IMR-90 (cell line): ENCODE results near the gene HIF1AN. TPM values are rescaled to one million over a fixed set of nuclear protein-coding genes. Genes with fewer than 3 reads are reported as not detected.

Experiments
- ATAC-seq: fragments of 200-7000 bp; cut with Tn5 transposase; 2 replicates; pipeline ENCODE4 v1.9.1; 2020; ENCODE audit warnings: low read depth, mild to moderate bottlenecking, moderate library complexity
- BruUV-seq: library from RNA; stranded (reverse); fragments of 400-500 nt; replicated peaks from 2 replicates; lab custom pipeline; 2021; lab: Mats Ljungman, UMichigan
- CTCF ChIA-PET: fragments of 300-600 bp; formaldehyde crosslinking; extraction: SDS; loops from one replicate; lab custom pipeline; 2021; ENCODE audit warnings: antibody characterized with exemption; lab: Yijun Ruan, JAX
- POLR2A ChIA-PET: fragments of 300-600 bp; sonication (Branson Sonifier 250); formaldehyde crosslinking; loops from one replicate; lab custom pipeline; 2022; ENCODE audit warnings: antibody characterized with exemption; ENCODE audit not compliant: unreplicated experiment; lab: Charles Lee
- DNase-seq: peaks from one replicate; pipeline ENCODE4 v3.0.0; 2013
- H2AFZ ChIP-seq: replicated peaks from 2 replicates; pipeline ENCODE3; 2013; ENCODE audit warnings: low read length, mild to moderate bottlenecking; ENCODE audit not compliant: poor library complexity
- H2AK5ac ChIP-seq: 2 replicates; pipeline ENCODE4 v1.6.1; 2013; ENCODE audit warnings: low read depth, low read length, inconsistent platforms
- H2AK9ac ChIP-seq: replicated peaks from 2 replicates; pipeline ENCODE3; 2013; ENCODE audit warnings: mild to moderate bottlenecking, low read depth, low read length, moderate library complexity; ENCODE audit not compliant: poor library complexity
- H2BK120ac ChIP-seq: 2 replicates; pipeline ENCODE4 v1.6.1; 2013; ENCODE audit warnings: low read depth, low read length, inconsistent platforms
- H2BK15ac ChIP-seq: 3 replicates; pipeline ENCODE4 v1.6.1; 2013; ENCODE audit warnings: low read depth, low read length, inconsistent platforms
- H2BK20ac ChIP-seq: 2 replicates; pipeline ENCODE4 v1.6.1; 2013; ENCODE audit warnings: low read depth, mild to moderate bottlenecking, inconsistent platforms, low read length, moderate library complexity
- H2BK5ac ChIP-seq: 2 replicates; pipeline ENCODE4 v1.6.1; 2013; ENCODE audit warnings: mild to moderate bottlenecking, low read depth, low read length, inconsistent platforms; ENCODE audit not compliant: poor library complexity, severe bottlenecking
- H3K14ac ChIP-seq: replicated peaks from 2 replicates; pipeline ENCODE4 v1.6.1; 2013; ENCODE audit warnings: low read depth, low read length, inconsistent platforms
- H3K18ac ChIP-seq: 2 replicates; pipeline ENCODE4 v1.6.1; 2013; ENCODE audit warnings: low read depth, low read length, control low read depth
- H3K23ac ChIP-seq: 2 replicates; pipeline ENCODE4 v1.6.1; 2013; ENCODE audit warnings: low read depth, low read length, inconsistent platforms
- H3K27ac ChIP-seq: 2 replicates; pipeline ENCODE4 v1.5.1; 2013; ENCODE audit warnings: mild to moderate bottlenecking, control low read depth, low read length; ENCODE audit not compliant: insufficient read depth
- H3K27me3 ChIP-seq: 2 replicates; pipeline ENCODE4 v1.6.1; 2013; ENCODE audit warnings: low read length; ENCODE audit not compliant: control insufficient read depth, insufficient read depth
- H3K36me3 ChIP-seq: 2 replicates; pipeline ENCODE4 v1.6.1; 2013; ENCODE audit warnings: low read length, mixed read lengths; ENCODE audit not compliant: control insufficient read depth, insufficient read depth
- H3K4ac ChIP-seq: 2 replicates; pipeline ENCODE4 v1.6.1; 2013; ENCODE audit warnings: low read depth, low read length, inconsistent platforms
- H3K4me1 ChIP-seq: 2 replicates; pipeline ENCODE4 v1.6.1; 2013; ENCODE audit warnings: low read length, mixed read lengths; ENCODE audit not compliant: control insufficient read depth, insufficient read depth
- H3K4me2 ChIP-seq: 2 replicates; pipeline ENCODE4 v1.6.1; 2013; ENCODE audit warnings: low read depth, mild to moderate bottlenecking, control low read depth, low read length, moderate library complexity
- H3K4me3 ChIP-seq: 2 replicates; pipeline ENCODE4 v1.5.1; 2013; ENCODE audit warnings: low read depth, mild to moderate bottlenecking, control low read depth, low read length, moderate library complexity; ENCODE audit not compliant: insufficient read depth
- H3K56ac ChIP-seq: 2 replicates; pipeline ENCODE4 v1.6.1; 2013; ENCODE audit warnings: low read length, inconsistent platforms; ENCODE audit not compliant: insufficient read depth; ENCODE audit errors: extremely low read depth
- H3K79me1 ChIP-seq, 2 experiments: 2 replicates each; pipeline ENCODE4 v1.6.1; 2013; ENCODE audit warnings: low read length in 2 of 2, inconsistent platforms in 1 of 2, low read depth in 1 of 2
- H3K9ac ChIP-seq: 2 replicates; pipeline ENCODE4 v1.6.1; 2013; ENCODE audit warnings: low read depth, low read length, control low read depth
- H3K9me1 ChIP-seq: 2 replicates; pipeline ENCODE4 v1.6.1; 2013; ENCODE audit warnings: low read length, inconsistent platforms; ENCODE audit not compliant: insufficient read depth
- H3K9me3 ChIP-seq: 2 replicates; pipeline ENCODE4 v1.6.1; 2013; ENCODE audit warnings: low read length; ENCODE audit not compliant: control insufficient read depth, insufficient read depth
- H4K20me1 ChIP-seq: 2 replicates; pipeline ENCODE4 v1.6.1; 2013; ENCODE audit warnings: low read length, inconsistent platforms; ENCODE audit not compliant: insufficient read depth
- H4K5ac ChIP-seq: 2 replicates; pipeline ENCODE4 v1.6.1; 2013; ENCODE audit warnings: mild to moderate bottlenecking, low read depth, low read length, control low read depth
- H4K8ac ChIP-seq, 2 experiments: 2 replicates each; pipeline ENCODE4 v1.6.1; 2013; ENCODE audit warnings: low read depth in 2 of 2, low read length in 2 of 2, control low read depth in 1 of 2, inconsistent platforms in 1 of 2
- H4K91ac ChIP-seq: 2 replicates; pipeline ENCODE4 v1.6.1; 2013; ENCODE audit warnings: low read depth, low read length, inconsistent platforms; ENCODE audit not compliant: insufficient read depth
- MXI1 ChIP-seq: IDR thresholded peaks from 2 replicates; pipeline ENCODE4 v1.6.1; 2012; ENCODE audit warnings: low read depth, mild to moderate bottlenecking, low read length, moderate library complexity, borderline replicate concordance
- RAD21 ChIP-seq: IDR thresholded peaks from 2 replicates; pipeline ENCODE4 v1.6.1; 2012; ENCODE audit warnings: low read length, improper control_type of control experiment
- WGBS, 2 experiments: methylation state at CpG; one replicate each; pipeline versions ENCODE4 v1.1.5 to v1.1.7; 2013; ENCODE audit warnings: missing lambda C conversion rate in 2 of 2; ENCODE audit not compliant: insufficient read length in 1 of 2; ENCODE audit errors: extremely low coverage in 2 of 2; 5-methylcytosine and 5-hydroxymethylcytosine counted together
- dilution Hi-C: fragments of 300-500 bp; cut with HindIII; formaldehyde crosslinking; loops from one replicate; pipeline ENCODE4 v1.14.3; 2018; ENCODE audit warnings: low sequenced_read_pairs; ENCODE audit not compliant: unreplicated experiment
- in situ Hi-C: fragments of 300-500 bp; cut with MboI; formaldehyde crosslinking; loops from 3 replicates; pipeline ENCODE4 v1.14.3; 2019; ENCODE audit warnings: low sequenced_read_pairs, inconsistent platforms, mixed read lengths
- intact Hi-C: fragments of 100-400 bp; cut with micrococcal nuclease; formaldehyde crosslinking; loops from 2 replicates; pipeline ENCODE4 v1.10.0; 2022
- polyA plus RNA-seq, 3 experiments: library from polyadenylated mRNA; depleted of rRNA; stranded (reverse); fragments of >200 nt; gene quantifications; 2 replicates each; pipeline ENCODE4 v1.2.3, GENCODE V29; 2012; ENCODE audit warnings: low replicate concordance in 1 of 3
- total RNA-seq: library from RNA; depleted of rRNA; stranded (reverse); fragments of >200 nt; gene quantifications from 2 replicates; pipeline ENCODE4 v1.2.3, GENCODE V29; 2012

Gene HIF1AN
- total and polyA plus RNA-seq, 2 of the 4 experiments (the other 2 are of a cell fraction) = 10.2 to 10.3 TPM

GRCh38 chr10:100508266-100508665 is 27.5 kb upstream of the HIF1AN start:
- Histone ChIP-seq H3K9ac (no peak overlapping the region), H2BK15ac (no peak overlapping the region), H3K9me1 (peaks cover 3% of the 10 kb centered on the region; the same call in 1 of the 2 replicates), H3K4me1 (no peaks in the 10 kb centered on the region; the same call in 1 of the 2 replicates), H2AK9ac (no peak overlapping the region), H3K56ac (no peak overlapping the region), H3K27ac (no peak overlapping the region), H2BK120ac (no peak overlapping the region), H3K18ac (no peak overlapping the region), H4K20me1 (no peaks in the 10 kb centered on the region), H3K27me3 (no peaks in the 10 kb centered on the region), H3K4me3 (no peak overlapping the region), H3K23ac (no peak overlapping the region), H3K4me2 (no peak overlapping the region), H4K91ac (no peak overlapping the region), H2BK5ac (no peak overlapping the region), H3K14ac (no peak overlapping the region), H4K5ac (no peak overlapping the region), H3K4ac (no peak overlapping the region), H2AFZ (no peak overlapping the region), H2BK20ac (no peak overlapping the region), H3K36me3 (peaks cover 12% of the 10 kb centered on the region), H2AK5ac (no peak overlapping the region), H4K8ac (no peak overlapping the region), H3K79me1 (no peaks in the 10 kb centered on the region), H3K9me3 (no peaks in the 10 kb centered on the region)
- TF ChIP-seq RAD21 (no peak), MXI1 (no peak)
- in situ Hi-C loops = loop anchor here (5.0 kb wide), 2 partner anchors 76 to 166 kb away; no protein-coding TSS in a partner anchor
- no peak for ATAC-seq
- intact Hi-C loops = loop anchor here (1.0 to 10.0 kb wide), 4 partner anchors 26 to 203 kb away; no protein-coding TSS in a partner anchor
- BruUV-seq = no TSS peak
- DNase-seq = no peak
- dilution Hi-C loops = no loop called here
- no CpG with 5 or more reads among the region's 1 CpG for WGBS, 2 experiments
- CTCF ChIA-PET = interaction anchor here (1.0 to 2.3 kb wide), 10 partner anchors 11 to 662 kb away, joined by 3 to 25 read pairs (median 4); partner anchors contain the start of gene SEC31B
- POLR2A ChIA-PET = no interaction called here
